ENCODE measurements around the gene RHOBTB1.
"Not testable (repeated sequence)": the region's sequence is repeated elsewhere in the genome, so short reads cannot be mapped to it uniquely, and the experiment has no call there.

The RHOBTB1 gene

GRCh38 chr10:60846173-60846572 is 97.8 kb downstream of the RHOBTB1 start:
- Histone ChIP-seq H3F3A (ENCODE audit: control insufficient read depth, insufficient read depth) (no peaks in the 10 kb centered on the region), H3K36me3 (ENCODE audit: control insufficient read depth, low read length) (no peaks in the 10 kb centered on the region), H3K9me3 (ENCODE audit: control insufficient read depth, insufficient read depth, low read length) (no peaks in the 10 kb centered on the region), H3K4me1 (ENCODE audit: control insufficient read depth, low read length) (no peaks in the 10 kb centered on the region), H3K27me3 (ENCODE audit: control insufficient read depth, low read length) (peaks cover 3% of the 10 kb centered on the region; the same call in 1 of the 2 replicates), H3K79me2 (ENCODE audit: control insufficient read depth, low read length) (no peaks in the 10 kb centered on the region), H3K4me3 (ENCODE audit: low read length) (no peak overlapping the region), H4K20me1 (ENCODE audit: control insufficient read depth, insufficient read depth, low read depth, low read length) (no peaks in the 10 kb centered on the region), H3K27ac (ENCODE audit: low read depth, low read length) (no peak overlapping the region), H3K9me2 (replicated peaks; ENCODE audit: control insufficient read depth, low read length) (no peaks in the 10 kb centered on the region), H3K4me2 (ENCODE audit: low read length) (no peak overlapping the region)
- TF ChIP-seq CTCF (IDR thresholded peaks at IDR 0.05; ENCODE audit: low read depth, low read length, poor library complexity, severe bottlenecking) (no peak), EZH2phosphoT487 (IDR thresholded peaks at IDR 0.05; ENCODE audit: borderline replicate concordance, low read length) (no peak)

GRCh38 chr10:60845038-60845437 is 98.9 kb downstream of the RHOBTB1 start:
- no peaks in the 10 kb centered on the region for H3K36me3 ChIP-seq (ENCODE audit: control insufficient read depth, low read length)
- TF ChIP-seq EZH2phosphoT487 (IDR thresholded peaks at IDR 0.05; ENCODE audit: borderline replicate concordance, low read length) = no peak
- TF ChIP-seq CTCF (IDR thresholded peaks at IDR 0.05; ENCODE audit: low read depth, low read length, poor library complexity, severe bottlenecking) = no peak
- H3K9me2 ChIP-seq (replicated peaks; ENCODE audit: control insufficient read depth, low read length) = no peaks in the 10 kb centered on the region
- no peaks in the 10 kb centered on the region for H3K4me1 ChIP-seq (ENCODE audit: control insufficient read depth, low read length)
- no peak overlapping the region for H3K4me3 ChIP-seq (ENCODE audit: low read length)
- no peaks in the 10 kb centered on the region for H3F3A ChIP-seq (ENCODE audit: control insufficient read depth, insufficient read depth)
- H4K20me1 ChIP-seq (ENCODE audit: control insufficient read depth, insufficient read depth, low read depth, low read length) = no peaks in the 10 kb centered on the region
- H3K27me3 ChIP-seq (ENCODE audit: control insufficient read depth, low read length) = no peaks in the 10 kb centered on the region
- H3K27ac ChIP-seq (ENCODE audit: low read depth, low read length) = no peak overlapping the region
- no peaks in the 10 kb centered on the region for H3K9me3 ChIP-seq (ENCODE audit: control insufficient read depth, insufficient read depth, low read length)
- no peak overlapping the region for H3K4me2 ChIP-seq (ENCODE audit: low read length)
- no peaks in the 10 kb centered on the region for H3K79me2 ChIP-seq (ENCODE audit: control insufficient read depth, low read length)

GRCh38 chr10:60842694-60843093 is 101.3 kb downstream of the RHOBTB1 start:
- Histone ChIP-seq H3K9me2 (replicated peaks; ENCODE audit: control insufficient read depth, low read length) (no peaks in the 10 kb centered on the region), H3K9me3 (ENCODE audit: control insufficient read depth, insufficient read depth, low read length) (no peaks in the 10 kb centered on the region)
- TF ChIP-seq EZH2phosphoT487 (IDR thresholded peaks at IDR 0.05; ENCODE audit: borderline replicate concordance, low read length) (no peak), CTCF (IDR thresholded peaks at IDR 0.05; ENCODE audit: low read depth, low read length, poor library complexity, severe bottlenecking) (no peak)

DNA sequence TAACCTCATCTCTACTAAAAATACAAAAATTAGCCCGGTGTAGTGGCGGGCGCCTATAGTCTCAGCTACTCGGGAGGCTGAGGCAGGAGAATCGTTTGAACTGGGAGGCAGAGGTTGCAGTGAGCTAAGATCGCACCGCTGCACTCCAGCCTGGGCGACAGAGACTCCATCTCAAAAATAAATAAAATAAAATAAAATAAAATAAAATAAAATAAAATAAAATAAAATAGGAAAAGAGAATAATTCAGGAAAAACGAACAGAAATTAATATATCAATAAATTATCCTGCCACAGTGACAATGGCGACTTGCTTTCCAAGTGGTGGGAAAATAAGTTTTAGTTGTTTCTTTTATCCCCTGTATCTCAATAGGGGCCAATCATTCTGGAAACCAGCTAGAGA is 102.8 kb downstream of the RHOBTB1 start:
- not testable (repeated sequence) for H3K79me2 ChIP-seq (ENCODE audit: control insufficient read depth, low read length); H3K27me3 ChIP-seq (ENCODE audit: control insufficient read depth, low read length); H3K4me3 ChIP-seq (ENCODE audit: low read length); H3K4me2 ChIP-seq (ENCODE audit: low read length); H3K9me3 ChIP-seq (ENCODE audit: control insufficient read depth, insufficient read depth, low read length); H3K4me1 ChIP-seq (ENCODE audit: control insufficient read depth, low read length); H3F3A ChIP-seq (ENCODE audit: control insufficient read depth, insufficient read depth); H4K20me1 ChIP-seq (ENCODE audit: control insufficient read depth, insufficient read depth, low read depth, low read length); H3K9me2 ChIP-seq (replicated peaks; ENCODE audit: control insufficient read depth, low read length); H3K36me3 ChIP-seq (ENCODE audit: control insufficient read depth, low read length); H3K27ac ChIP-seq (ENCODE audit: low read depth, low read length)

More at GRCh38 chr10:60842694-60843093, 101.3 kb downstream of the RHOBTB1 start:
- Histone ChIP-seq H3F3A (ENCODE audit: control insufficient read depth, insufficient read depth) (no peaks in the 10 kb centered on the region), H3K4me3 (ENCODE audit: low read length) (no peak overlapping the region), H3K27me3 (ENCODE audit: control insufficient read depth, low read length) (no peaks in the 10 kb centered on the region), H3K4me1 (ENCODE audit: control insufficient read depth, low read length) (no peaks in the 10 kb centered on the region), H3K4me2 (ENCODE audit: low read length) (no peak overlapping the region), H3K36me3 (ENCODE audit: control insufficient read depth, low read length) (no peaks in the 10 kb centered on the region), H3K27ac (ENCODE audit: low read depth, low read length) (no peak overlapping the region), H3K79me2 (ENCODE audit: control insufficient read depth, low read length) (no peaks in the 10 kb centered on the region), H4K20me1 (ENCODE audit: control insufficient read depth, insufficient read depth, low read depth, low read length) (no peaks in the 10 kb centered on the region)

Measured in DOHH2 (cell line).